ENCODE results near the gene RDX.

GRCh38 chr11:110249066-110249465, 47.3 kb downstream of the RDX start:
- TF ChIP-seq, protein P1, sequence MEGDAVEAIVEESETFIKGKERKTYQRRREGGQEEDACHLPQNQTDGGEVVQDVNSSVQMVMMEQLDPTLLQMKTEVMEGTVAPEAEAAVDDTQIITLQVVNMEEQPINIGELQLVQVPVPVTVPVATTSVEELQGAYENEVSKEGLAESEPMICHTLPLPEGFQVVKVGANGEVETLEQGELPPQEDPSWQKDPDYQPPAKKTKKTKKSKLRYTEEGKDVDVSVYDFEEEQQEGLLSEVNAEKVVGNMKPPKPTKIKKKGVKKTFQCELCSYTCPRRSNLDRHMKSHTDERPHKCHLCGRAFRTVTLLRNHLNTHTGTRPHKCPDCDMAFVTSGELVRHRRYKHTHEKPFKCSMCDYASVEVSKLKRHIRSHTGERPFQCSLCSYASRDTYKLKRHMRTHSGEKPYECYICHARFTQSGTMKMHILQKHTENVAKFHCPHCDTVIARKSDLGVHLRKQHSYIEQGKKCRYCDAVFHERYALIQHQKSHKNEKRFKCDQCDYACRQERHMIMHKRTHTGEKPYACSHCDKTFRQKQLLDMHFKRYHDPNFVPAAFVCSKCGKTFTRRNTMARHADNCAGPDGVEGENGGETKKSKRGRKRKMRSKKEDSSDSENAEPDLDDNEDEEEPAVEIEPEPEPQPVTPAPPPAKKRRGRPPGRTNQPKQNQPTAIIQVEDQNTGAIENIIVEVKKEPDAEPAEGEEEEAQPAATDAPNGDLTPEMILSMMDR (IDR thresholded peaks at IDR 0.05) = peak in 1 of 4 experiments; percentile 28
- TF ChIP-seq POLR2A (IDR thresholded peaks at IDR 0.05) (no peak), POLR2AphosphoS5 (IDR thresholded peaks at IDR 0.05) (no peak)
